IMR-90 (cell line): ENCODE results near the gene ACTN1. TPM values are rescaled to one million over a fixed set of nuclear protein-coding genes. Genes with fewer than 3 reads are reported as not detected.

Experiments used
- ATAC-seq: fragments of 200-7000 bp; cut with Tn5 transposase; 2 replicates; pipeline ENCODE4 v1.9.1; 2020; ENCODE audit warnings: low read depth, mild to moderate bottlenecking, moderate library complexity
- BruUV-seq: library from RNA; stranded (reverse); fragments of 400-500 nt; replicated peaks from 2 replicates; lab custom pipeline; 2021; lab: Mats Ljungman, UMichigan
- CTCF ChIA-PET: fragments of 300-600 bp; formaldehyde crosslinking; extraction: SDS; loops from one replicate; lab custom pipeline; 2021; ENCODE audit warnings: antibody characterized with exemption; lab: Yijun Ruan, JAX
- POLR2A ChIA-PET: fragments of 300-600 bp; sonication (Branson Sonifier 250); formaldehyde crosslinking; loops from one replicate; lab custom pipeline; 2022; ENCODE audit warnings: antibody characterized with exemption; ENCODE audit not compliant: unreplicated experiment; lab: Charles Lee
- DNase-seq: peaks from one replicate; pipeline ENCODE4 v3.0.0; 2013
- H2AFZ ChIP-seq: replicated peaks from 2 replicates; pipeline ENCODE3; 2013; ENCODE audit warnings: low read length, mild to moderate bottlenecking; ENCODE audit not compliant: poor library complexity
- H2AK5ac ChIP-seq: 2 replicates; pipeline ENCODE4 v1.6.1; 2013; ENCODE audit warnings: low read depth, low read length, inconsistent platforms
- H2AK9ac ChIP-seq: replicated peaks from 2 replicates; pipeline ENCODE3; 2013; ENCODE audit warnings: mild to moderate bottlenecking, low read depth, low read length, moderate library complexity; ENCODE audit not compliant: poor library complexity
- H2BK120ac ChIP-seq: 2 replicates; pipeline ENCODE4 v1.6.1; 2013; ENCODE audit warnings: low read depth, low read length, inconsistent platforms
- H2BK15ac ChIP-seq: 3 replicates; pipeline ENCODE4 v1.6.1; 2013; ENCODE audit warnings: low read depth, low read length, inconsistent platforms
- H2BK20ac ChIP-seq: 2 replicates; pipeline ENCODE4 v1.6.1; 2013; ENCODE audit warnings: low read depth, mild to moderate bottlenecking, inconsistent platforms, low read length, moderate library complexity
- H2BK5ac ChIP-seq: 2 replicates; pipeline ENCODE4 v1.6.1; 2013; ENCODE audit warnings: mild to moderate bottlenecking, low read depth, low read length, inconsistent platforms; ENCODE audit not compliant: poor library complexity, severe bottlenecking
- H3K14ac ChIP-seq: replicated peaks from 2 replicates; pipeline ENCODE4 v1.6.1; 2013; ENCODE audit warnings: low read depth, low read length, inconsistent platforms
- H3K18ac ChIP-seq: 2 replicates; pipeline ENCODE4 v1.6.1; 2013; ENCODE audit warnings: low read depth, low read length, control low read depth
- H3K23ac ChIP-seq: 2 replicates; pipeline ENCODE4 v1.6.1; 2013; ENCODE audit warnings: low read depth, low read length, inconsistent platforms
- H3K27ac ChIP-seq: 2 replicates; pipeline ENCODE4 v1.5.1; 2013; ENCODE audit warnings: mild to moderate bottlenecking, control low read depth, low read length; ENCODE audit not compliant: insufficient read depth
- H3K27me3 ChIP-seq: 2 replicates; pipeline ENCODE4 v1.6.1; 2013; ENCODE audit warnings: low read length; ENCODE audit not compliant: control insufficient read depth, insufficient read depth
- H3K36me3 ChIP-seq: 2 replicates; pipeline ENCODE4 v1.6.1; 2013; ENCODE audit warnings: low read length, mixed read lengths; ENCODE audit not compliant: control insufficient read depth, insufficient read depth
- H3K4ac ChIP-seq: 2 replicates; pipeline ENCODE4 v1.6.1; 2013; ENCODE audit warnings: low read depth, low read length, inconsistent platforms
- H3K4me1 ChIP-seq: 2 replicates; pipeline ENCODE4 v1.6.1; 2013; ENCODE audit warnings: low read length, mixed read lengths; ENCODE audit not compliant: control insufficient read depth, insufficient read depth
- H3K4me2 ChIP-seq: 2 replicates; pipeline ENCODE4 v1.6.1; 2013; ENCODE audit warnings: low read depth, mild to moderate bottlenecking, control low read depth, low read length, moderate library complexity
- H3K4me3 ChIP-seq: 2 replicates; pipeline ENCODE4 v1.5.1; 2013; ENCODE audit warnings: low read depth, mild to moderate bottlenecking, control low read depth, low read length, moderate library complexity; ENCODE audit not compliant: insufficient read depth
- H3K56ac ChIP-seq: 2 replicates; pipeline ENCODE4 v1.6.1; 2013; ENCODE audit warnings: low read length, inconsistent platforms; ENCODE audit not compliant: insufficient read depth; ENCODE audit errors: extremely low read depth
- H3K79me1 ChIP-seq, 2 experiments: 2 replicates each; pipeline ENCODE4 v1.6.1; 2013; ENCODE audit warnings: low read length in 2 of 2, inconsistent platforms in 1 of 2, low read depth in 1 of 2
- H3K9ac ChIP-seq: 2 replicates; pipeline ENCODE4 v1.6.1; 2013; ENCODE audit warnings: low read depth, low read length, control low read depth
- H3K9me1 ChIP-seq: 2 replicates; pipeline ENCODE4 v1.6.1; 2013; ENCODE audit warnings: low read length, inconsistent platforms; ENCODE audit not compliant: insufficient read depth
- H3K9me3 ChIP-seq: 2 replicates; pipeline ENCODE4 v1.6.1; 2013; ENCODE audit warnings: low read length; ENCODE audit not compliant: control insufficient read depth, insufficient read depth
- H4K20me1 ChIP-seq: 2 replicates; pipeline ENCODE4 v1.6.1; 2013; ENCODE audit warnings: low read length, inconsistent platforms; ENCODE audit not compliant: insufficient read depth
- H4K5ac ChIP-seq: 2 replicates; pipeline ENCODE4 v1.6.1; 2013; ENCODE audit warnings: mild to moderate bottlenecking, low read depth, low read length, control low read depth
- H4K8ac ChIP-seq, 2 experiments: 2 replicates each; pipeline ENCODE4 v1.6.1; 2013; ENCODE audit warnings: low read depth in 2 of 2, low read length in 2 of 2, control low read depth in 1 of 2, inconsistent platforms in 1 of 2
- H4K91ac ChIP-seq: 2 replicates; pipeline ENCODE4 v1.6.1; 2013; ENCODE audit warnings: low read depth, low read length, inconsistent platforms; ENCODE audit not compliant: insufficient read depth
- BHLHE40 ChIP-seq: fragments of 150-350 bp; IDR thresholded peaks from 2 replicates; pipeline ENCODE4 v1.6.1; 2016; ENCODE audit warnings: mild to moderate bottlenecking, low read depth, low read length
- CEBPB ChIP-seq: IDR thresholded peaks from 2 replicates; pipeline ENCODE4 v1.6.1; 2012; ENCODE audit warnings: low read depth, low read length, improper control_type of control experiment
- CHD1 ChIP-seq: IDR thresholded peaks from 2 replicates; pipeline ENCODE4 v1.6.1; 2012; ENCODE audit warnings: low read depth, low read length, improper control_type of control experiment
- CTCF ChIP-seq: conservative IDR thresholded peaks from 2 replicates; pipeline ENCODE4 v1.5.1; 2012; ENCODE audit warnings: mild to moderate bottlenecking, low read depth, low read length, improper control_type of control experiment
- ELK1 ChIP-seq: fragments of 150-350 bp; IDR thresholded peaks from 2 replicates; pipeline ENCODE4 v1.6.1; 2016; ENCODE audit warnings: low read depth, mild to moderate bottlenecking, low read length, moderate library complexity, borderline replicate concordance
- FOS ChIP-seq: fragments of 150-350 bp; IDR thresholded peaks from 2 replicates; pipeline ENCODE4 v1.6.1; 2016; ENCODE audit warnings: low read depth, low read length
- MAFK ChIP-seq: IDR thresholded peaks from 2 replicates; pipeline ENCODE4 v1.6.1; 2012; ENCODE audit warnings: low read depth, low read length, improper control_type of control experiment
- MAZ ChIP-seq: IDR thresholded peaks from 2 replicates; pipeline ENCODE4 v1.6.1; 2012; ENCODE audit warnings: low read depth, mild to moderate bottlenecking, low read length, improper control_type of control experiment, moderate library complexity, borderline replicate concordance
- MXI1 ChIP-seq: IDR thresholded peaks from 2 replicates; pipeline ENCODE4 v1.6.1; 2012; ENCODE audit warnings: low read depth, mild to moderate bottlenecking, low read length, moderate library complexity, borderline replicate concordance
- NFE2L2 ChIP-seq: fragments of 150-350 bp; IDR thresholded peaks from 2 replicates; pipeline ENCODE4 v1.6.1; 2016; ENCODE audit warnings: low read depth, mild to moderate bottlenecking, low read length
- POLR2A ChIP-seq: IDR thresholded peaks from 2 replicates; pipeline ENCODE4 v1.6.1; 2012; ENCODE audit warnings: mild to moderate bottlenecking, low read depth, low read length
- RAD21 ChIP-seq: IDR thresholded peaks from 2 replicates; pipeline ENCODE4 v1.6.1; 2012; ENCODE audit warnings: low read length, improper control_type of control experiment
- RCOR1 ChIP-seq: IDR thresholded peaks from 2 replicates; pipeline ENCODE4 v1.6.1; 2012; ENCODE audit warnings: mild to moderate bottlenecking, low read length, improper control_type of control experiment; ENCODE audit not compliant: insufficient replicate concordance
- RFX5 ChIP-seq: IDR thresholded peaks from 2 replicates; pipeline ENCODE4 v1.8.0; 2012; ENCODE audit warnings: low read depth, mild to moderate bottlenecking, low read length, moderate library complexity
- SMC3 ChIP-seq: fragments of 150-350 bp; IDR thresholded peaks from 2 replicates; pipeline ENCODE4 v1.6.1; 2016; ENCODE audit warnings: low read depth, mild to moderate bottlenecking, antibody characterized with exemption, low read length, moderate library complexity
- USF2 ChIP-seq: fragments of 150-350 bp; IDR thresholded peaks from 2 replicates; pipeline ENCODE4 v1.6.1; 2017; ENCODE audit warnings: mild to moderate bottlenecking, antibody characterized with exemption, low read length, low read depth
- WGBS, 2 experiments: methylation state at CpG; one replicate each; pipeline versions ENCODE4 v1.1.5 to v1.1.7; 2013; ENCODE audit warnings: missing lambda C conversion rate in 2 of 2; ENCODE audit not compliant: insufficient read length in 1 of 2; ENCODE audit errors: extremely low coverage in 2 of 2; 5-methylcytosine and 5-hydroxymethylcytosine counted together
- dilution Hi-C: fragments of 300-500 bp; cut with HindIII; formaldehyde crosslinking; loops from one replicate; pipeline ENCODE4 v1.14.3; 2018; ENCODE audit warnings: low sequenced_read_pairs; ENCODE audit not compliant: unreplicated experiment
- in situ Hi-C: fragments of 300-500 bp; cut with MboI; formaldehyde crosslinking; loops from 3 replicates; pipeline ENCODE4 v1.14.3; 2019; ENCODE audit warnings: low sequenced_read_pairs, inconsistent platforms, mixed read lengths
- intact Hi-C: fragments of 100-400 bp; cut with micrococcal nuclease; formaldehyde crosslinking; loops from 2 replicates; pipeline ENCODE4 v1.10.0; 2022
- polyA plus RNA-seq, 3 experiments: library from polyadenylated mRNA; depleted of rRNA; stranded (reverse); fragments of >200 nt; gene quantifications; 2 replicates each; pipeline ENCODE4 v1.2.3, GENCODE V29; 2012; ENCODE audit warnings: low replicate concordance in 1 of 3
- total RNA-seq: library from RNA; depleted of rRNA; stranded (reverse); fragments of >200 nt; gene quantifications from 2 replicates; pipeline ENCODE4 v1.2.3, GENCODE V29; 2012

ACTN1 gene
- total and polyA plus RNA-seq, 2 of the 4 experiments (the other 2 are of a cell fraction) = 684 to 766 TPM

GRCh38 chr14:68961361-68961760 is 17.7 kb downstream of the ACTN1 start:
- H3K4me3 ChIP-seq = no peak overlapping the region
- TF ChIP-seq ELK1 (no peak), RFX5 (no peak), MAZ (no peak), USF2 (no peak), POLR2A (no peak), BHLHE40 (no peak), RCOR1 (no peak), CEBPB (no peak), MAFK (no peak), CHD1 (no peak), FOS (no peak), RAD21 (no peak), MXI1 (no peak), CTCF (no peak), NFE2L2 (no peak), SMC3 (no peak)
- H4K20me1 ChIP-seq = peaks cover 100% of the 10 kb centered on the region
- ChIA-PET POLR2A (no interaction called here), CTCF (no interaction called here)
- in situ Hi-C loops = no loop called here
- no peak overlapping the region for H4K5ac ChIP-seq
- H3K9me1 ChIP-seq = peaks cover 62% of the 10 kb centered on the region
- H3K36me3 ChIP-seq = peaks cover 42% of the 10 kb centered on the region
- H3K27me3 ChIP-seq = no peaks in the 10 kb centered on the region
- peak overlapping the region; percentile 3 for H2BK5ac ChIP-seq
- DNase-seq (no peak), ATAC-seq (no peak)
- H2AK5ac ChIP-seq = no peak overlapping the region
- no CpG with 5 or more reads among the region's 7 CpGs for WGBS, 2 experiments
- H3K14ac ChIP-seq = no peak overlapping the region
- no peak overlapping the region for H2AFZ ChIP-seq
- H3K4me1 ChIP-seq = peaks cover 68% of the 10 kb centered on the region
- dilution Hi-C loops = no loop called here
- no peak overlapping the region for H3K18ac ChIP-seq
- no peak overlapping the region for H3K56ac ChIP-seq
- H4K91ac ChIP-seq = no peak overlapping the region
- no peak overlapping the region for H4K8ac ChIP-seq
- no peak overlapping the region for H2BK15ac ChIP-seq
- no peaks in the 10 kb centered on the region for H3K9me3 ChIP-seq
- H3K9ac ChIP-seq = no peak overlapping the region
- no peak overlapping the region; the same call in 1 of the 2 replicates for H3K27ac ChIP-seq
- H3K4ac ChIP-seq = no peak overlapping the region
- no peak overlapping the region for H3K23ac ChIP-seq
- peaks cover 0 to 83% of the 10 kb centered on the region in 2 experiments; a peak in 2 of 4 replicates for H3K79me1 ChIP-seq
- no peak overlapping the region for H2BK20ac ChIP-seq
- H2AK9ac ChIP-seq = no peak overlapping the region
- H2BK120ac ChIP-seq = no peak overlapping the region
- no TSS peak for BruUV-seq
- intact Hi-C loops = no loop called here
- no peak overlapping the region; the same call in 1 of the 2 replicates for H3K4me2 ChIP-seq
